MCF 10A (cell line): Measurements from ENCODE around the gene LRRK1. TPM values are rescaled to one million over a fixed set of nuclear protein-coding genes. Genes with fewer than 3 reads are reported as not detected.

Experiments
- BruUV-seq: library from RNA; stranded (reverse); fragments of 400-500 nt; replicated peaks from 2 replicates; lab custom pipeline; 2021; lab: Mats Ljungman, UMichigan
- CTCF ChIA-PET: fragments of 300-600 bp; sonication (Branson Sonifier 250); formaldehyde crosslinking; extraction: SDS; loops from one replicate; lab custom pipeline; 2021; ENCODE audit warnings: antibody characterized with exemption, inconsistent platforms; lab: Yijun Ruan, JAX
- POLR2A ChIA-PET: fragments of 300-600, 350-650 bp; sonication (Branson Sonifier 250); formaldehyde crosslinking; extraction: SDS; loops from one replicate; lab custom pipeline; 2020; ENCODE audit warnings: antibody characterized with exemption, inconsistent platforms; lab: Yijun Ruan, JAX
- DNase-seq: peaks from one replicate; pipeline ENCODE4 v3.0.0-alpha.2; 2018; ENCODE audit not compliant: unreplicated experiment
- H3K27ac Mint-ChIP-seq: one replicate; pipeline ENCODE4 v1.8.0; 2022; ENCODE audit warnings: mild to moderate bottlenecking, low read depth, mixed read lengths; ENCODE audit not compliant: unreplicated experiment
- H3K27me3 Mint-ChIP-seq: one replicate; pipeline ENCODE4 v1.8.0; 2022; ENCODE audit warnings: mixed read lengths; ENCODE audit not compliant: insufficient read depth, unreplicated experiment
- H3K36me3 Mint-ChIP-seq: one replicate; pipeline ENCODE4 v1.8.0; 2022; ENCODE audit warnings: mild to moderate bottlenecking, moderate library complexity, mixed read lengths; ENCODE audit not compliant: insufficient read depth, unreplicated experiment
- H3K4me1 Mint-ChIP-seq: one replicate; pipeline ENCODE4 v1.8.0; 2022; ENCODE audit warnings: mixed read lengths; ENCODE audit not compliant: insufficient read depth, unreplicated experiment
- H3K4me3 Mint-ChIP-seq: one replicate; pipeline ENCODE4 v1.8.0; 2022; ENCODE audit warnings: mild to moderate bottlenecking, moderate library complexity, mixed read lengths; ENCODE audit not compliant: unreplicated experiment
- H3K9me3 Mint-ChIP-seq: one replicate; pipeline ENCODE4 v1.8.0; 2022; ENCODE audit warnings: mixed read lengths; ENCODE audit not compliant: unreplicated experiment
- intact Hi-C: fragments of 100-400 bp; cut with micrococcal nuclease; formaldehyde crosslinking; loops from 2 replicates; pipeline ENCODE4 v1.14.1; 2022
- total RNA-seq: library from RNA; stranded (reverse); gene quantifications from 2 replicates; pipeline ENCODE4 v1.2.3, GENCODE V29; 2022
- TF ChIP-seq, protein P1 (sequence below): fragments of 200-600 bp; IDR thresholded peaks from one replicate; pipeline ENCODE4 v1.8.0; 2022; ENCODE audit warnings: antibody characterized with exemption, mild to moderate bottlenecking; ENCODE audit not compliant: unreplicated experiment

The LRRK1 gene
- total RNA-seq, 1 experiment from 2014 or later = 15.4 TPM

DNA sequence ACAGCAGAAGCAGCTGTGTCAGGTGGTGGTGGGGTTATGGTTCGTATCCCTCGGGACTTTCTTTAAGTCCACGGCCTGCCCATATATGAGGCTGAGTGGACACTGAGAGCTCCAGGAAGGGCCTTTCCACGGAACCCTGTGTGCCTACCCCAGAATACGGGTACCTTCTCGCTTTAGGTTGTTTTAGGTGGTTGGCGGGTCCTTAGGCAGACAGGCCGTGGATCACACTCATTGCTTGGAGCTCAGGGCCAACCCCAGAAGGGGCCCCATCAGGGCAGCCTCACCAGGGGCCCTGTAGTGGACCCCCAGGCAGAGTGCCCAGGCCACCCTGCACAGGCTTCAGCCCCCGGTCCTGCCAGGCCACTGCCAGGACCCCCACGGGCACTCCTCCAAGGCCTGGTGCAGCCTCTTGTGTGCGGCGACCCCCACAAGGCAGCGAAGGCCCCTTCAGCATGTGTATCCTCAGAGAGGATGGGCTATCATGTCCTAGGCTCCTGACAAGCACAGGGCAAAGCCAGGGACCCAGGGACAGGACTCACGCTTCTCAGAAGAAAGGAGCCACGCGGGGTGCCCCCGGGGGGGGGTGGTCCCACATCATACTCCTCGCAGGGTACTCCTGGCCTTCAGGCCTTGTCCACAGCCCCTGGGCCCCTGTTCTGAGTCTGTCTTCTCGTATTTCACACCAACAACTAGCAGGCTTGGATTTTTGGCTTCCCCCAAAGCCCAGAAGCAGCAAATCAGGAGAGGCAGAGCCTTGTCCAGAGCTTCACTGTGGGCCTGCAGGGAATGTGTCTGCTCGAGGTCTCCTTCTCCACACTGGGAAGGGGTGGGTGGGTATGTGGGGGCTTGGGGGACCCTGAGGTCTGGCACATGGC lies 93.4 kb downstream of the LRRK1 start:
- no peak overlapping the region for H3K4me3 Mint-ChIP-seq
- H3K27ac Mint-ChIP-seq = no peak overlapping the region
- intact Hi-C loops = no loop called here
- H3K4me1 Mint-ChIP-seq = peaks cover under 1% of the 10 kb centered on the region
- DNase-seq = no peak
- CTCF ChIA-PET = interaction anchor here (0.8 to 2.2 kb wide), 13 partner anchors 10 to 250 kb away, joined by 3 to 17 read pairs (median 4); no protein-coding TSS in a partner anchor
- POLR2A ChIA-PET = interaction anchor here (0.7 kb wide), 1 partner anchor 282 kb away, joined by 3 read pairs; the partner anchor contains the start of gene SNRPA1
- no peaks in the 10 kb centered on the region for H3K27me3 Mint-ChIP-seq
- H3K9me3 Mint-ChIP-seq = no peaks in the 10 kb centered on the region
- H3K36me3 Mint-ChIP-seq = peaks cover 30% of the 10 kb centered on the region
- no TSS peak for BruUV-seq
- TF ChIP-seq, protein P1, sequence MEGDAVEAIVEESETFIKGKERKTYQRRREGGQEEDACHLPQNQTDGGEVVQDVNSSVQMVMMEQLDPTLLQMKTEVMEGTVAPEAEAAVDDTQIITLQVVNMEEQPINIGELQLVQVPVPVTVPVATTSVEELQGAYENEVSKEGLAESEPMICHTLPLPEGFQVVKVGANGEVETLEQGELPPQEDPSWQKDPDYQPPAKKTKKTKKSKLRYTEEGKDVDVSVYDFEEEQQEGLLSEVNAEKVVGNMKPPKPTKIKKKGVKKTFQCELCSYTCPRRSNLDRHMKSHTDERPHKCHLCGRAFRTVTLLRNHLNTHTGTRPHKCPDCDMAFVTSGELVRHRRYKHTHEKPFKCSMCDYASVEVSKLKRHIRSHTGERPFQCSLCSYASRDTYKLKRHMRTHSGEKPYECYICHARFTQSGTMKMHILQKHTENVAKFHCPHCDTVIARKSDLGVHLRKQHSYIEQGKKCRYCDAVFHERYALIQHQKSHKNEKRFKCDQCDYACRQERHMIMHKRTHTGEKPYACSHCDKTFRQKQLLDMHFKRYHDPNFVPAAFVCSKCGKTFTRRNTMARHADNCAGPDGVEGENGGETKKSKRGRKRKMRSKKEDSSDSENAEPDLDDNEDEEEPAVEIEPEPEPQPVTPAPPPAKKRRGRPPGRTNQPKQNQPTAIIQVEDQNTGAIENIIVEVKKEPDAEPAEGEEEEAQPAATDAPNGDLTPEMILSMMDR = no peak

DNA sequence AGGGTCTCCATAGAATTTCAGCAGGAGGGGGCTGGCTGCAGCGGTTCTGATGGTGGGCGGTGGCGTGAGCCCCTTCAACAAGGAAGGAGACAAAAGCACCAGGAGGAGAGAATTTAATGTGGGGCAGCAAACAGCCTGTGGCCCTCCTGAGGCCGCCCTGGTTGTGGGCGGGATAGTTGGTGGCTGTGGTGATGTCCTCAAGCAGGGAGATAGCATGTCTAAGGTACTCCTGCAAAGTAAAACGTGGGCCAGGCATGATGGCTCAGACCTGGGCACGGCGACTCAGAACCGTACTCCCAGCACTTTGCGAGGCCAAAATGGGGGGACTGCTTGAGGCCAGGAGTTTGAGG lies 94.0 kb downstream of the LRRK1 start:
- no TSS peak for BruUV-seq
- intact Hi-C loops = no loop called here
- H3K27ac Mint-ChIP-seq = no peak overlapping the region
- POLR2A ChIA-PET = no interaction called here
- TF ChIP-seq, protein P1 = no peak
- H3K9me3 Mint-ChIP-seq = no peaks in the 10 kb centered on the region
- H3K36me3 Mint-ChIP-seq = peaks cover 35% of the 10 kb centered on the region
- CTCF ChIA-PET = interaction anchor here (1.0 to 4.2 kb wide), 6 partner anchors 10 to 275 kb away, joined by 3 to 46 read pairs (median 4); no protein-coding TSS in a partner anchor
- no peak overlapping the region for H3K4me3 Mint-ChIP-seq
- H3K4me1 Mint-ChIP-seq = no peaks in the 10 kb centered on the region
- DNase-seq = no peak
- no peaks in the 10 kb centered on the region for H3K27me3 Mint-ChIP-seq

DNA sequence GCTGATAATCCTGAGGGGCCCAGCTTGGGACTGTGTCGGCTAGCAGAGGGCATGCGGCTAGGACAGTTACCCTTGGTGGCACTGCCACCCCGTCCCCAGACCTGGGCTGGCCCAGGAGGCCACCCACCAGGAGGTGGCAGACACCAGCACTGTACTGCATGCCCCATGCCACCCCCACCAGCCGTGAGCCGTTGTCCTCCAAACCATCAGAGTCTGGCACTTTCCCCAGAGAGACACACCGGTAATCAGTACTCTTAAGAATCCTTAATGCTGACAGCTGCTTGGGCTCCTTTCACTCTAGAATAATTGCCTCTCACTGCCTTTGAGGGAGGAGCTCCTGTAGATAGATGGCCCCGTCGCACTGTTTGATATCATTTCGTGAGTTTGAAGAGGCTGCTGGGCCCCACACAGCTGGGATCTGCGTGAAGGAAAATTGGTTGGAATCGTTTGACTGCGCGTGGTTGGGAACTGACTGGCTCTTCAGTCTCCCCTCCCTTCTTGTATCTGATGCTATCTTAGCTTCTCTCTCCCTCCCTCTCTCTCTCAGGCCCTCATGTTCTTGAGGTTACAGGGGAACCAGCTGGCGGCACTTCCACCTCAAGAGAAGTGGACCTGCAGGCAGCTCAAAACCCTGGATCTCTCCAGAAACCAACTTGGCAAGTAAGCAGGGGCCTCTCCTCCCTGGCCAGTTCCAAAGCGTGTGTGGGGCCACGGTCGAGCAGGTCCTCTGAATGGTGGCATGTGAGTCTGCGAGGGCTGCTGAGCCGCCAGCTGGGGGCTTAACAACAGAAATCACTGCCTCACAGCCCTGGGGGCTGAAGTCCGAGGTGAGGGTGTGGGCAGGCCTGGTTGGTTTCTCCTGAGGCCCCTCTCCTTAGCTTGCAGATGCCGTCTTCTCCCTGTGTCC lies 94.9 kb downstream of the LRRK1 start:
- Mint-ChIP-seq H3K4me1 (no peaks in the 10 kb centered on the region), H3K27me3 (no peaks in the 10 kb centered on the region), H3K4me3 (no peak overlapping the region), H3K9me3 (no peaks in the 10 kb centered on the region), H3K27ac (no peak overlapping the region), H3K36me3 (peaks cover 35% of the 10 kb centered on the region)
- DNase-seq = no peak
- POLR2A ChIA-PET = interaction anchor here (0.7 kb wide), 1 partner anchor 292 kb away, joined by 3 read pairs; no protein-coding TSS in a partner anchor
- intact Hi-C loops = no loop called here
- TF ChIP-seq, protein P1 = no peak
- no TSS peak for BruUV-seq
- CTCF ChIA-PET = interaction anchor here (0.6 to 4.2 kb wide), 15 partner anchors 19 to 812 kb away, joined by 3 to 46 read pairs (median 3); no protein-coding TSS in a partner anchor
